HepG2 (cell line): ENCODE measurements around the gene LENEP. TPM values are rescaled to one million over a fixed set of nuclear protein-coding genes. Genes with fewer than 3 reads are reported as not detected.

ENCODE experiments used
- ATAC-seq: fragments of 200-7000 bp; cut with Tn5 transposase; 3 replicates; pipeline ENCODE4 v1.9.1; 2020; ENCODE audit warnings: mild to moderate bottlenecking, moderate library complexity
- BruUV-seq: library from RNA; stranded (reverse); fragments of 400-500 nt; replicated peaks from 2 replicates; lab custom pipeline; 2021; lab: Mats Ljungman, UMichigan
- CTCF ChIA-PET: fragments of 300-600 bp; formaldehyde crosslinking; extraction: SDS; loops from one replicate; lab custom pipeline; 2021; ENCODE audit warnings: low total read pairs, inconsistent platforms, low intra/inter-chr PET ratio; lab: Yijun Ruan, JAX
- POLR2A ChIA-PET: fragments of 350-600 bp; sonication (Branson Sonifier 250); formaldehyde crosslinking; loops from one replicate; lab custom pipeline; 2020; ENCODE audit warnings: antibody characterized with exemption, inconsistent platforms; lab: Yijun Ruan, JAX
- DNase-seq: peaks from one replicate; pipeline ENCODE4 v3.0.0-alpha.2; 2015; ENCODE audit warnings: low spot score
- FAIRE-seq: peaks from 3 replicates; lab custom pipeline; 2011; peaks lifted over from hg19 to GRCh38; lab: Jason Lieb, UNC
- H2AFZ ChIP-seq: one replicate; pipeline ENCODE4 v1.6.1; 2011; ENCODE audit warnings: low read length, inconsistent platforms
- H3K27ac ChIP-seq: fragments of 300-600 bp; 3 replicates; pipeline ENCODE4 v1.8.0; 2011; ENCODE audit warnings: mixed run types, mild to moderate bottlenecking, mixed read lengths, low read length, inconsistent platforms; ENCODE audit not compliant: insufficient read depth; ENCODE audit errors: extremely low read length
- H3K27me3 ChIP-seq, 2 experiments: fragments of 200-600 bp in 1 of 2; 2 replicates in 1 of 2; 3 replicates in 1 of 2; pipeline versions ENCODE4 v1.6.0 to v1.8.0; 2011; ENCODE audit warnings: low read length in 2 of 2, mild to moderate bottlenecking in 2 of 2, moderate library complexity in 2 of 2, inconsistent platforms in 1 of 2; ENCODE audit not compliant: insufficient read depth in 2 of 2, control insufficient read depth in 1 of 2
- H3K36me3 ChIP-seq, 2 experiments: fragments of 200-600 bp in 1 of 2; replicated peaks in 1 of 2; 2 replicates in 1 of 2; 3 replicates in 1 of 2; pipeline versions ENCODE4 v1.5.1 to v1.8.0; 2011; ENCODE audit warnings: low read length in 2 of 2, inconsistent platforms in 1 of 2; ENCODE audit not compliant: insufficient read depth in 2 of 2, control insufficient read depth in 1 of 2
- H3K4me1 ChIP-seq: 2 replicates; pipeline ENCODE4 v1.5.1; 2012; ENCODE audit warnings: low read length, inconsistent platforms; ENCODE audit not compliant: insufficient read depth
- H3K4me2 ChIP-seq: 2 replicates; pipeline ENCODE4 v1.6.0; 2011; ENCODE audit warnings: low read depth, low read length, inconsistent platforms
- H3K4me3 ChIP-seq, 3 experiments: fragments of 200-600 bp in 1 of 3; sonication (generic), shearing (Covaris generic) in 1 of 3; replicated peaks in 1 of 3; 2 replicates each; pipeline ENCODE4 v1.5.1; 2011 to 2016; ENCODE audit warnings: low read length in 3 of 3, inconsistent platforms in 2 of 3, low read depth in 2 of 3, mild to moderate bottlenecking in 2 of 3, control low read depth in 1 of 3, mixed read lengths in 1 of 3; ENCODE audit not compliant: insufficient read depth in 1 of 3
- H3K79me2 ChIP-seq: one replicate; pipeline ENCODE4 v1.6.1; 2011; ENCODE audit warnings: low read length, inconsistent platforms; ENCODE audit not compliant: insufficient read depth
- H3K9ac ChIP-seq: 2 replicates; pipeline ENCODE4 v1.6.0; 2011; ENCODE audit warnings: mild to moderate bottlenecking, low read depth, low read length, inconsistent platforms; ENCODE audit not compliant: insufficient read depth
- H3K9me3 ChIP-seq: 2 replicates; pipeline ENCODE4 v1.5.1; 2012; ENCODE audit warnings: mild to moderate bottlenecking, low read length
- H4K20me1 ChIP-seq: 2 replicates; pipeline ENCODE4 v1.6.0; 2011; ENCODE audit warnings: inconsistent platforms, mild to moderate bottlenecking, low read length, moderate library complexity; ENCODE audit not compliant: insufficient read depth
- GLMP ChIP-seq: sonication (generic); formaldehyde crosslinking; IDR thresholded peaks from 2 replicates; pipeline ENCODE4 v1.9.0; 2021; ENCODE audit warnings: missing genetic modification reagents, mild to moderate bottlenecking, borderline replicate concordance
- GPN1 ChIP-seq: sonication (generic); formaldehyde crosslinking; IDR thresholded peaks from 2 replicates; pipeline ENCODE4 v1.5.1; 2020; ENCODE audit warnings: missing genetic modification reagents, borderline replicate concordance
- GTF2F1 ChIP-seq: fragments of 150-350 bp; IDR thresholded peaks from 2 replicates; pipeline ENCODE4 v1.6.1; 2014; ENCODE audit warnings: low read length
- GTF3A ChIP-seq: sonication (generic); formaldehyde crosslinking; conservative IDR thresholded peaks from 2 replicates; pipeline ENCODE4 v1.4.0; 2020; ENCODE audit warnings: mild to moderate bottlenecking, missing genetic modification reagents
- HMG20A ChIP-seq: IDR thresholded peaks from 2 replicates; pipeline ENCODE4 v1.6.1; 2016; ENCODE audit warnings: borderline replicate concordance
- KDM1A ChIP-seq: IDR thresholded peaks from 2 replicates; pipeline ENCODE4 v1.6.1; 2016; ENCODE audit warnings: missing compliant biosample characterization
- MTA3 ChIP-seq: sonication (generic); formaldehyde crosslinking; IDR thresholded peaks from 2 replicates; pipeline ENCODE4 v1.4.0; 2020; ENCODE audit warnings: missing genetic modification reagents
- RFXAP ChIP-seq: sonication (generic); formaldehyde crosslinking; IDR thresholded peaks from 2 replicates; pipeline ENCODE4 v1.4.0; 2020; ENCODE audit warnings: missing genetic modification reagents, borderline replicate concordance
- RXRA ChIP-seq: sonication (generic); formaldehyde crosslinking; IDR thresholded peaks from 2 replicates; pipeline ENCODE4 v1.5.1; 2020; ENCODE audit warnings: missing genetic modification reagents
- U2AF2 ChIP-seq: fragments of 200-400 bp; formaldehyde crosslinking; IDR thresholded peaks from 2 replicates; pipeline ENCODE4 v1.6.1; 2017; ENCODE audit warnings: low read depth, mild to moderate bottlenecking, low read length
- ZNF549 ChIP-seq: sonication (generic); formaldehyde crosslinking; IDR thresholded peaks from 2 replicates; pipeline ENCODE4 v1.5.0; 2020; ENCODE audit warnings: missing genetic modification reagents
- ZNF839 ChIP-seq: sonication (generic); formaldehyde crosslinking; IDR thresholded peaks from 2 replicates; pipeline ENCODE4 v1.4.0; 2020; ENCODE audit warnings: missing genetic modification reagents, mild to moderate bottlenecking, borderline replicate concordance
- WGBS: methylation state at CpG from one replicate; pipeline ENCODE4 v1.1.6; 2017; ENCODE audit warnings: low lambda C conversion rate; 5-methylcytosine and 5-hydroxymethylcytosine counted together
- in situ Hi-C: cut with HindIII; loops from 2 replicates; pipeline ENCODE4 v1.10.0; 2017; ENCODE audit warnings: low pct_unique_long_range_greater_than_20kb; ENCODE audit not compliant: extremely low pct_ligation_motif_present
- intact Hi-C: fragments of 100-400 bp; cut with micrococcal nuclease; formaldehyde crosslinking; loops from one replicate; pipeline ENCODE4 v1.10.0; 2022; ENCODE audit not compliant: unreplicated experiment
- polyA plus RNA-seq, 8 experiments: library from polyadenylated mRNA; depleted of rRNA in 3 of 8; stranded (reverse) in 7 of 8; unstranded in 1 of 8; fragments of >200 nt; fragmentation: Illumina TruSeq in 4 of 8; extraction: Trizol in 4 of 8; gene quantifications; 2 replicates each; pipeline versions ENCODE4 v1.2.1 to v1.2.3, GENCODE V29; 2011 to 2016; ENCODE audit warnings: low read depth in 4 of 8, missing spikeins in 1 of 8, mixed read lengths in 1 of 8; ENCODE audit not compliant: insufficient read depth in 1 of 8
- total RNA-seq, 5 experiments: library from RNA; depleted of rRNA; stranded (reverse); fragments of >200 nt; fragmentation: Illumina TruSeq; extraction: Trizol; gene quantifications; 2 replicates each; pipeline ENCODE4 v1.2.3, GENCODE V29; 2016; ENCODE audit warnings: low read depth in 1 of 5
- TF ChIP-seq, protein P1 (sequence below): sonication (generic); formaldehyde crosslinking; IDR thresholded peaks from 2 replicates; pipeline ENCODE4 v1.4.0; 2020; ENCODE audit warnings: mild to moderate bottlenecking, missing genetic modification reagents
- TF ChIP-seq, protein P2 (sequence below): sonication (generic); formaldehyde crosslinking; IDR thresholded peaks from 2 replicates; pipeline ENCODE4 v1.4.0; 2020; ENCODE audit warnings: missing genetic modification reagents

LENEP gene
- total and polyA plus RNA-seq, 2 of the 13 experiments (the other 11 are each of a cell fraction or from before 2014, with no cell fraction given), result 0.29 TPM; not detected in 1

GRCh38 chr1:155030243-155030795, 36.9 kb downstream of the LENEP start:
- Histone ChIP-seq H3K36me3 (no peaks in the 10 kb centered on the region), H3K27ac (no peak overlapping the region), H3K27me3 (peaks cover 7 to 50% of the 10 kb centered on the region in 2 experiments), H4K20me1 (no peaks in the 10 kb centered on the region), H3K79me2 (no peaks in the 10 kb centered on the region), H2AFZ (no peak overlapping the region), H3K4me1 (peaks cover 42% of the 10 kb centered on the region), H3K9me3 (no peaks in the 10 kb centered on the region), H3K4me2 (no peak overlapping the region), H3K9ac (no peak overlapping the region), H3K4me3 (no peak overlapping the region; a peak in 1 of 6 replicates)
- TF ChIP-seq U2AF2 (no peak), GLMP (no peak), KDM1A (CRISPR knock-in tag) (no peak), ZNF549 (CRISPR knock-in tag) (no peak), RXRA (CRISPR knock-in tag) (no peak), HMG20A (CRISPR knock-in tag) (no peak), GPN1 (CRISPR knock-in tag) (no peak), GTF2F1 (no peak), MTA3 (CRISPR knock-in tag) (no peak), GTF3A (CRISPR knock-in tag) (no peak), RFXAP (CRISPR knock-in tag) (no peak), ZNF839 (CRISPR knock-in tag) (no peak)
- TF ChIP-seq, protein P1, sequence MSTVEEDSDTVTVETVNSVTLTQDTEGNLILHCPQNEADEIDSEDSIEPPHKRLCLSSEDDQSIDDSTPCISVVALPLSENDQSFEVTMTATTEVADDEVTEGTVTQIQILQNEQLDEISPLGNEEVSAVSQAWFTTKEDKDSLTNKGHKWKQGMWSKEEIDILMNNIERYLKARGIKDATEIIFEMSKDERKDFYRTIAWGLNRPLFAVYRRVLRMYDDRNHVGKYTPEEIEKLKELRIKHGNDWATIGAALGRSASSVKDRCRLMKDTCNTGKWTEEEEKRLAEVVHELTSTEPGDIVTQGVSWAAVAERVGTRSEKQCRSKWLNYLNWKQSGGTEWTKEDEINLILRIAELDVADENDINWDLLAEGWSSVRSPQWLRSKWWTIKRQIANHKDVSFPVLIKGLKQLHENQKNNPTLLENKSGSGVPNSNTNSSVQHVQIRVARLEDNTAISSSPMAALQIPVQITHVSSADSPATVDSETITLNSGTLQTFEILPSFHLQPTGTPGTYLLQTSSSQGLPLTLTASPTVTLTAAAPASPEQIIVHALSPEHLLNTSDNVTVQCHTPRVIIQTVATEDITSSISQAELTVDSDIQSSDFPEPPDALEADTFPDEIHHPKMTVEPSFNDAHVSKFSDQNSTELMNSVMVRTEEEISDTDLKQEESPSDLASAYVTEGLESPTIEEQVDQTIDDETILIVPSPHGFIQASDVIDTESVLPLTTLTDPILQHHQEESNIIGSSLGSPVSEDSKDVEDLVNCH (CRISPR knock-in tag), result no peak
- TF ChIP-seq, protein P2, sequence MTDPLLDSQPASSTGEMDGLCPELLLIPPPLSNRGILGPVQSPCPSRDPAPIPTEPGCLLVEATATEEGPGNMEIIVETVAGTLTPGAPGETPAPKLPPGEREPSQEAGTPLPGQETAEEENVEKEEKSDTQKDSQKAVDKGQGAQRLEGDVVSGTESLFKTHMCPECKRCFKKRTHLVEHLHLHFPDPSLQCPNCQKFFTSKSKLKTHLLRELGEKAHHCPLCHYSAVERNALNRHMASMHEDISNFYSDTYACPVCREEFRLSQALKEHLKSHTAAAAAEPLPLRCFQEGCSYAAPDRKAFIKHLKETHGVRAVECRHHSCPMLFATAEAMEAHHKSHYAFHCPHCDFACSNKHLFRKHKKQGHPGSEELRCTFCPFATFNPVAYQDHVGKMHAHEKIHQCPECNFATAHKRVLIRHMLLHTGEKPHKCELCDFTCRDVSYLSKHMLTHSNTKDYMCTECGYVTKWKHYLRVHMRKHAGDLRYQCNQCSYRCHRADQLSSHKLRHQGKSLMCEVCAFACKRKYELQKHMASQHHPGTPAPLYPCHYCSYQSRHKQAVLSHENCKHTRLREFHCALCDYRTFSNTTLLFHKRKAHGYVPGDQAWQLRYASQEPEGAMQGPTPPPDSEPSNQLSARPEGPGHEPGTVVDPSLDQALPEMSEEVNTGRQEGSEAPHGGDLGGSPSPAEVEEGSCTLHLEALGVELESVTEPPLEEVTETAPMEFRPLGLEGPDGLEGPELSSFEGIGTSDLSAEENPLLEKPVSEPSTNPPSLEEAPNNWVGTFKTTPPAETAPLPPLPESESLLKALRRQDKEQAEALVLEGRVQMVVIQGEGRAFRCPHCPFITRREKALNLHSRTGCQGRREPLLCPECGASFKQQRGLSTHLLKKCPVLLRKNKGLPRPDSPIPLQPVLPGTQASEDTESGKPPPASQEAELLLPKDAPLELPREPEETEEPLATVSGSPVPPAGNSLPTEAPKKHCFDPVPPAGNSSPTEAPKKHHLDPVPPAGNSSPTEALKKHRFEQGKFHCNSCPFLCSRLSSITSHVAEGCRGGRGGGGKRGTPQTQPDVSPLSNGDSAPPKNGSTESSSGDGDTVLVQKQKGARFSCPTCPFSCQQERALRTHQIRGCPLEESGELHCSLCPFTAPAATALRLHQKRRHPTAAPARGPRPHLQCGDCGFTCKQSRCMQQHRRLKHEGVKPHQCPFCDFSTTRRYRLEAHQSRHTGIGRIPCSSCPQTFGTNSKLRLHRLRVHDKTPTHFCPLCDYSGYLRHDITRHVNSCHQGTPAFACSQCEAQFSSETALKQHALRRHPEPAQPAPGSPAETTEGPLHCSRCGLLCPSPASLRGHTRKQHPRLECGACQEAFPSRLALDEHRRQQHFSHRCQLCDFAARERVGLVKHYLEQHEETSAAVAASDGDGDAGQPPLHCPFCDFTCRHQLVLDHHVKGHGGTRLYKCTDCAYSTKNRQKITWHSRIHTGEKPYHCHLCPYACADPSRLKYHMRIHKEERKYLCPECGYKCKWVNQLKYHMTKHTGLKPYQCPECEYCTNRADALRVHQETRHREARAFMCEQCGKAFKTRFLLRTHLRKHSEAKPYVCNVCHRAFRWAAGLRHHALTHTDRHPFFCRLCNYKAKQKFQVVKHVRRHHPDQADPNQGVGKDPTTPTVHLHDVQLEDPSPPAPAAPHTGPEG (CRISPR knock-in tag), result no peak
- ChIA-PET POLR2A (no interaction called here), CTCF (no interaction called here)
- ATAC-seq (peak; percentile 30), DNase-seq (no peak), FAIRE-seq (no peak)
- in situ Hi-C loops (no loop called here), intact Hi-C loops (no loop called here)
- no TSS peak for BruUV-seq
- WGBS, result 0% methylated on average over 4 of the region's 15 CpGs
